Peyer's patch (tissue), 4 donors: Measurements from ENCODE around the gene EXOC4. TPM values are rescaled to one million over a fixed set of nuclear protein-coding genes. Genes with fewer than 3 reads are reported as not detected.
A peak's percentile ranks its signal among the peaks of the same experiment; 100 is the strongest.
"Not testable (repeated sequence)": the region's sequence is repeated elsewhere in the genome, so short reads cannot be mapped to it uniquely, and the experiment has no call there.

Source experiments
- DNase-seq, 3 donors: peaks; one replicate each; pipeline ENCODE4 v3.0.0-alpha.2; 2017 to 2019
- H3K27ac ChIP-seq, 4 donors: fragments of 200-600 bp; sonication (generic); one replicate each; pipeline ENCODE4 v1.5.1; 2016 to 2019
- H3K27me3 ChIP-seq, 2 donors: fragments of 200-600 bp; sonication (generic); one replicate each; pipeline ENCODE4 v1.5.1; 2019
- H3K36me3 ChIP-seq, 3 donors: fragments of 200-600 bp; sonication (generic); one replicate each; pipeline ENCODE4 v1.5.1; 2016 to 2019
- H3K4me1 ChIP-seq, 4 donors: fragments of 200-600 bp; sonication (generic); one replicate each; pipeline ENCODE4 v1.5.1; 2016 to 2019
- H3K4me3 ChIP-seq, 4 donors: fragments of 200-600 bp; sonication (generic); 1 replicate in 3 of 4; 2 replicates in 1 of 4; pipeline ENCODE4 v1.5.1; 2016 to 2019; ENCODE audit warnings: mild to moderate bottlenecking in 1 of 4
- H3K9me3 ChIP-seq, 4 donors: fragments of 200-600 bp; sonication (generic); one replicate each; pipeline ENCODE4 v1.5.1; 2016 to 2019; ENCODE audit warnings: mild to moderate bottlenecking in 1 of 4
- CTCF ChIP-seq, 6 experiments: fragments of 450-650 bp in 4 of 6; fragments of 200-600 bp in 2 of 6; sonication (generic) in 1 of 6; IDR thresholded peaks; one replicate each; pipeline ENCODE4 v1.5.1; 2017 to 2019; ENCODE audit warnings: antibody characterized with exemption in 6 of 6, mild to moderate bottlenecking in 3 of 6, moderate library complexity in 1 of 6
- POLR2A ChIP-seq, 2 donors: fragments of 450-650 bp; IDR thresholded peaks; one replicate each; pipeline ENCODE4 v1.5.1; 2017; ENCODE audit warnings: antibody characterized with exemption in 2 of 2, mild to moderate bottlenecking in 2 of 2, moderate library complexity in 2 of 2
- total RNA-seq, 4 donors: library from RNA; depleted of rRNA; stranded (reverse); fragments of >200 nt; gene quantifications; one replicate each; pipeline ENCODE4 v1.1.0, GENCODE V29; 2016

Gene EXOC4
- 100 to 1,000 TPM; 128 to 502 (median 141) TPM for total RNA-seq

DNA sequence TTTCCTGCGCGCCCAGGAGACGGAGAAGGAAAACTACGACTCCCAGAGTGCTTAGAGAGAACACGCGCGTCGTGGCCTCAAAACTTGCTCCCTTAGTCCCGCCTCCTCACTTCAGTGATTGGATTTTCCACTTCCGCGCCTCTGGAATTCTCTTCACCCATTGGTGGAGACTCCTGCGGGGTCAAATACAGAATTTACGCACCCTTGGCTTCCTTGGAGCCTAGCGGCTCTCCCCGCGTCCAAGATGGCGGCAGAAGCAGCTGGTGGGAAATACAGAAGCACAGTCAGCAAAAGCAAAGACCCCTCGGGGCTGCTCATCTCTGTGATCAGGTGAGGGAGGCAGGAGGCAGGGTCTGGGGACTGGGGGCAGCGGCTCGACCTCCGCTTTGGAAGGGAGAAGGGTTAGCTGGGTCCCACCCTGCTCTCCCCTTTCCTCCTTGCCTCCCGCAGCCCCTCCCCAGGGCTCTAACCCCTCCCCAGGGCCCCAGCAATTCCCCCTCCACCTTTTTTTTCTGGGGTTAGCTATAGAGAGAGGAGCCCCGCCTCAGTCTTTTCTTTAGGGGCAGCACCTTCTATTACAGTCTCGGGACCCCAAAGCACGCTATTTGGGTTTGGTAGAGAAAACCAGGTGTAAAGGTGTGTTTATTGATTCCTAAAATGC lies at the start of gene EXOC4:
Gene EXOC4, plus strand, starts transcription at position 221 of the 661 bp plus-strand sequence.
- H3K36me3 ChIP-seq, result no peaks in the 10 kb centered on the region
- no peaks in the 10 kb centered on the region for H3K27me3 ChIP-seq
- TF ChIP-seq CTCF (IDR thresholded peaks at IDR 0.05) (no peak), POLR2A (IDR thresholded peaks at IDR 0.05) (peak in 1 of 2 donors; percentile 29)
- H3K4me1 ChIP-seq, result peaks cover 0 to 14% (median 6%) of the 10 kb centered on the region in 4 donors
- H3K27ac ChIP-seq, result peak within 1 kb of the TSS; percentile 76 to 86 (median 82)
- DNase-seq, result peak; percentile 85 to 97 (median 88)
- H3K4me3 ChIP-seq, result peak within 1 kb of the TSS; percentile 64 to 90 (median 81)
- H3K9me3 ChIP-seq, result no peaks in the 10 kb centered on the region

DNA sequence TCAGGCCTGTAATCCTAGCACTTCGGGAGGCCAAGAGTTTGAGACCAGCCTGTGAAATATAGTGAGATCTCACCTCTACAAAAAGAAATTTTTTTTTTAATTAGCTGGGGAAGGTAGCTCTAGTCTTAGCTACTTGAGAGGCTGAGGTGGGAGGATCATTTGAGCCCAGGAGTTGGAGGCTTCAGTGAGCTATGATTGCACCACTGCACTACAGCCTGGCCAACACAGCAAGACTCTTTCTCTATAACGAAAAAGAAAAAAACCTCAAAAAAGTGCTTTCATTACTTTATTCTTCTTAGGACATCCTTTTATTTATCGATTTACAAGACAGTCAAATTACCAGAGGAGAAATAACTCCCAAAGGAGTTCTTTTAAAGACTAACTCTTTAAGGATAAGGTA lies 49.4 kb upstream of the EXOC4 start:
- Histone ChIP-seq H3K4me1 (no peaks in the 10 kb centered on the region), H3K27me3 (no peaks in the 10 kb centered on the region), H3K9me3 (no peaks in the 10 kb centered on the region), H3K4me3 (no peak overlapping the region), H3K27ac (no peak overlapping the region), H3K36me3 (no peaks in the 10 kb centered on the region)
- TF ChIP-seq POLR2A (IDR thresholded peaks at IDR 0.05) (no peak), CTCF (IDR thresholded peaks at IDR 0.05) (no peak)
- DNase-seq, result no peak

DNA sequence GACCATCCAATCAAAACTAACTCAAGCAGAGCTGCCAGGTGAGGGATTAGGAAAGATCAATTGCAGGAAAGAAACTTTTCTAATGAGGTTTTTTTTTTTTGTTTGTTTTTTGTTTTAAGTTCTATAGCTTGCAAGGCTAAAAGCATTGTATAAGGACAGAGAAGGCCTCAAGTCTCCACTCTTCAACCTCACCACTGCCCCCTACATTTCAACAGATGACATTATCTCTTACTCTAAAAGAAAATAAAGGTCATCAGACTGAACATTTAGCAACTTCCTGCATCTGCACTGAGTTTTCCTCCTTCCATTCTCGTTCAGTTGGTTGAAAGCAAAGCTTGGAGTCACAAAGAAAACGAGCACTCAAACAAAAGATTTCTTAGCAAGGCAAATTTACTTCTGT lies 45.2 kb upstream of the EXOC4 start:
- no peak for TF ChIP-seq CTCF (IDR thresholded peaks at IDR 0.05)
- TF ChIP-seq POLR2A (IDR thresholded peaks at IDR 0.05), result no peak
- Histone ChIP-seq H3K27me3 (no peaks in the 10 kb centered on the region), H3K4me1 (no peaks in the 10 kb centered on the region), H3K36me3 (no peaks in the 10 kb centered on the region), H3K27ac (no peak overlapping the region), H3K9me3 (no peaks in the 10 kb centered on the region), H3K4me3 (no peak overlapping the region)
- DNase-seq, result no peak

GRCh38 chr7:133210817-133211216 lies 42.1 kb upstream of the EXOC4 start:
- H3K9me3 ChIP-seq, H3K4me1 ChIP-seq, H3K27ac ChIP-seq, DNase-seq, H3K36me3 ChIP-seq, H3K4me3 ChIP-seq, H3K27me3 ChIP-seq: not testable (repeated sequence)

GRCh38 chr7:133213772-133214171 lies 39.1 kb upstream of the EXOC4 start:
- not testable (repeated sequence) for H3K4me1 ChIP-seq

DNA sequence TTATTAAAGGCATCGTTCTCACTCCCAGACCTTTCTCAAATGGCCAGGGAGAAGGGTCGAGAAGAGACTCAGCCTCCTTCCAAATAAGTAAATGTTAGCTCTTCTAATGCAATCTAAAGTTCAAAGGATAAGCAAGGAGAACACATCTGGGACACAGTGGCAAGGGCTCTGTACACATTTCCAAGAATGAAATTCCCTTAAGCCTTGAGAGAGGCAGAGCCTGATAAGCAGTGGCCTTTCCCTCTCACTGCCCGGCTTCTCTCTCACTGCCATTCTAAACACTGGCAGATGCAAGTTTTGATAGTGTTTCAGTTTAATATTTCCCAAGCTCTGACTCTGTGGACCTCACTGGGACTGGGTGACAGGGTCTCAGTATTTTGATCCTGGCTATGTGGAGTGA lies 35.1 kb upstream of the EXOC4 start:
- Histone ChIP-seq H3K4me1 (no peaks in the 10 kb centered on the region), H3K9me3 (no peaks in the 10 kb centered on the region), H3K27me3 (no peaks in the 10 kb centered on the region), H3K36me3 (no peaks in the 10 kb centered on the region), H3K27ac (no peak overlapping the region), H3K4me3 (no peak overlapping the region)
- no peak for DNase-seq
- TF ChIP-seq POLR2A (IDR thresholded peaks at IDR 0.05), result no peak
- TF ChIP-seq CTCF (IDR thresholded peaks at IDR 0.05), result no peak

More at GRCh38 chr7:133213772-133214171, 39.1 kb upstream of the EXOC4 start:
- H3K27ac ChIP-seq, H3K9me3 ChIP-seq, H3K36me3 ChIP-seq, H3K27me3 ChIP-seq, DNase-seq, H3K4me3 ChIP-seq: not testable (repeated sequence)
